Activated CD4-positive, CD25-positive, alpha-beta regulatory T cell treated with anti-CD3 and anti-CD28 coated beads, Interleukin-2, amount 50 U/mL, for 72 hours (primary cell): ENCODE data around the gene KCND3.

Source experiments
- DNase-seq: peaks from one replicate; pipeline ENCODE4 v3.0.0; 2021

Gene KCND3

GRCh38 chr1:111737216-111738132 is 252.0 kb downstream of the KCND3 start:
- DNase-seq, result no peak

DNA sequence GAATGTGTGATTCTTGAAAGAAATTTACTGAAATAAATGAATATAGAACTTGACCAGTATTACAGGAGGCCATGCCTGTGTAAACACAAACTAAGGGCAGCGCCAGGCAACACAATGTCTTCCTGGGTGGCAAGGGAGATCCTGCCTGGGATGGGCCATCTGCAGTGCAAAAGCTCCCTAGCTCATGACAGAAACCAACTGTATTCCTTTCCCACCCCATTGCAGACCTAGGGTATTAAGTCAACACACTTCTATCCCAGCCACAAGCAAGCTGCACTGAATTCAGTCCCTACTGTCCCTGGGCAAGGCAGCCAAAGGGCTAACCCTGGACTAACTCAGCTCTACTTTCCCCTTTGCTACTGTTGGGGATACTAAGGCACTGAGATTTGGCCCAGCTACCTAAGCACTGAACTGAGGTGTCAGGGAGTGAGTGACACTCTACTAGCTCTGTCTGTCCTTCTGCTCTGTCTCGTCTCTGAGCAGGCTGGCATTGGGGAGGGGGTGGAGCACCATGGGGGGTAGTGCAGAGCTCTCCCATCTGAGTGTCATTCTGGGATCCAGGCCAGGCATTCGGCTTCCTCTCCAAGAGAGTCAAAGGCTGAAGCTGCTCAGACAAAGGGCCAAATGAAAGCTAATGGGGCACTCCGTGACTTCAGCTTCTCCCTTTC is 252.8 kb downstream of the KCND3 start:
- DNase-seq, result no peak

GRCh38 chr1:111735858-111736544 is 253.5 kb downstream of the KCND3 start:
- no peak for DNase-seq

DNA sequence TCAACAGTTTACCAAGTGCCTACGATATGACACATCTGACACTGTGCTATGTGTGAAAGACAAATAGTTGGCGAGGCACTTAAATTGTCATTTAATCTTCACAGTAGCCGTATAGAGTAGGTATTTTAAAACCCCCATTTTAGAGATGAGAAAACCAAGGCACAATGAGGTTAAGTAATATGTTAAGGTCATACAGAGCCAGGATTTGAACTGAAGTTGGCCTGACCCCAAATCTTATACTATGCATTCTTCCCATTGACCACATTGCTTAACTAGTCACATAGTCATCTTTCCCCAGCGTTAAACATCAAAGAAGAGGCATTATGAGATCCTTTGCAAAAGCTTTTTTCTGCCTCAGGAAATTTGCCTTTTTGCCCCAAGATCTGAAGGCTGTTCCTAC is 254.1 kb downstream of the KCND3 start:
- no peak for DNase-seq

DNA sequence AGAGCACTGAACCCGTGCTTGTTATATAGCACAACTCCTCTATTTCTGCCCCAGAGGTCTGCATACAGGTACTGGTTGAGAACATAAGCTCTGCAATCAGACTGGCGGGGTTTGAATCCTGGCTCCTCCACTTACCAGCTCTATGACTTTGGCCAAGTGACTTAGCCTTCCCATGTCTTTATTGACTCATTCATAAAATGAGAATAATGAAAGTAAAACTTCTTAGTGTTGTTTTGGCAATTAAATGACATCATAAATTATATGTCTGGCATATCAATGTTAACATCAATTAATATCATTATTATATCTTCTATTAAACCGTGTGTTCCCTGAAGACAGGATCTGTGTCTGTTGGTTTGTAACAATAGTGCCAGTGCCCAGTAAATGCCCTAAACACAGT is 254.6 kb downstream of the KCND3 start:
- no peak for DNase-seq

- DNase-seq, result no peak
Observed at GRCh38 chr1:111734426-111734825, 255.0 kb downstream of the KCND3 start.

DNA sequence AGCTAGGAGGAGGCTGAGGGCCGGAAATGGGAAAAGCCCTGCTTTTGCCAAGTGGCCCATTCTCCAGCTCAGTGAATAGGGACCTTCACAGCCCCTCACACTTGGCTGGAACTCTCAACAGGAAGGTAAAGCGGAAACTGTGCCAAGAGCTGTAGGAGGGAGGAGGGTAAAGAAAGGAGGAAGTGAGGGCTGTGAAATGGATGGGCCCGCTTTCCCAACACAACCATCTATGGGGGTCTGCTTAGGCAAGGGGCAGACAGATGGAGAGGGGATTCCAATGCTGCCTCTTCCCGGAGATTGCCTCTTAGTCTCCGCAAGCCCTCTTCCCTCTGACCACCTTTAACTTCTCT is 255.5 kb downstream of the KCND3 start:
- no peak for DNase-seq

GRCh38 chr1:111733183-111733991 is 256.1 kb downstream of the KCND3 start:
- no peak for DNase-seq

DNA sequence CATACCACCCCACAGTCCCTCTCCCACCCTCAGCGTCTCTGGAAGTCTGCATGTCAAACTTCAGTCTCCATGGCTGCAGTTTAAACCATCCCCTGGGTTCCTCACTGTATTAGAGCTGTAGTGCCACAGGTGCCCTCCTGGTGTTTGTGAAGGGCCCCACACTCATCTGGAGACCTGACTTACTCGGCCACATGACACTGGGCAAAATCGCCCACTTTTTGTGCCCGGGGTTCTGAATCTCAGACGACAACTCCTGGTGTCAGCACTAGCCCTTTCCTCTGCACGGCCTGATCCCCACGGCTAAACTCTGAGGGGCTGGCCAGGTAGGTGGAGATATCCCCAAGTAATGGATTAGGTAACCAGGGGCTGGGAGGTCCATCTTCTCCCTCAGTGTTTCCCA is 256.8 kb downstream of the KCND3 start:
- DNase-seq, result no peak

- no peak for DNase-seq
Observed at GRCh38 chr1:111731956-111732355, 257.5 kb downstream of the KCND3 start.

- DNase-seq, result no peak
Observed at GRCh38 chr1:111730706-111731105, 258.8 kb downstream of the KCND3 start.

- DNase-seq, result no peak
Observed at GRCh38 chr1:111729946-111730681, 259.4 kb downstream of the KCND3 start.

GRCh38 chr1:111729271-111729921 is 260.1 kb downstream of the KCND3 start:
- no peak for DNase-seq

GRCh38 chr1:111727056-111727455 is 262.4 kb downstream of the KCND3 start:
- no peak for DNase-seq

GRCh38 chr1:111725192-111725591 is 264.3 kb downstream of the KCND3 start:
- no peak for DNase-seq

GRCh38 chr1:111723871-111724270 is 265.6 kb downstream of the KCND3 start:
- no peak for DNase-seq

GRCh38 chr1:111723091-111723806 is 266.2 kb downstream of the KCND3 start:
- no peak for DNase-seq

DNA sequence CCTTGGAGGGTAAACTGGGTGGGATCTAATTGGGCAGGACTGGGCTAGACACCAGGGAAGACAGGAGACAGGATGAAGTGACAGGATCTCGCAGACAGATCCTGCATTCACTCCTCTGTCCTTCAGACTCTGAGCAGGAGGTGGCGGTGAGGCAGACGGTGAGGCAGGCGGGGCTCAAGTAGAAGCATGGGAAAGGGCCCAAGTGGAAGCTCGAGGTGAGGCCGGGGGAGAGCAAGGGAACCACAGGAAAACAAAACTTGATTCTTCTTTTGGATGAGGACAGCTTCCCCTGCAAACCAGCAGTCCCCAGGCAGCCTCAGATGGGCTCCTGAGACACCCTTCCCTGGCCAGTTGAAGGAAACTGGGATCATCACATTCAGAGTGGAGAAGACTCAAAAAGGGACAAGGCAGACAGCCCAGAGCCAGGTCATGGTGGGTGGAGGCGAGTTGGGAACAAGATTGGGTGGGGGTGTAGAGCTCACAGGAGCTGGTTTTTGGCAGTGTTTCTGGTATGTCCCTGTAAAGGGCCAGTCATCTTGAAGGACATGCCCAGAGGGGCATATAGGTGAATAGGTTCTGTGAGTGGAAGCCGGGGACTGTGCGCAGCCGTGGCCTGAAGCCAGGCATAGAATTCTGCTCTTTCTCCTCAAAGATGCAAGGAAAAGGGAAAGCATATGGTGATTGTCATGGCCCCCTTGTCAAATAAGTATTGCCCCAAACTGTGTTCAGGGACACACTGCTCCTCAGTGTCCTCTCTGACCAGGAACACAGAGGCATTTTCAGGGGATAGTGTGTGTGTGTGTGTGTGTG is 268.3 kb downstream of the KCND3 start:
- no peak for DNase-seq
